Adrenal gland (tissue), 12 donors: ENCODE results near the gene SMG1. TPM values are rescaled to one million over a fixed set of nuclear protein-coding genes. Genes with fewer than 3 reads are reported as not detected.
"Not testable (repeated sequence)": the region's sequence is repeated elsewhere in the genome, so short reads cannot be mapped to it uniquely, and the experiment has no call there.

Experiments used
- DNase-seq, 7 donors: peaks; one replicate each; pipeline ENCODE4 v3.0.0-alpha.2; 2019 to 2020
- H3K27ac ChIP-seq, 5 donors: fragments of 200-600 bp; sonication (generic) in 4 of 5; 1 replicate in 3 of 5; 2 replicates in 2 of 5; pipeline versions ENCODE4 v1.5.1 to v1.8.0; 2016 to 2020; ENCODE audit warnings: mild to moderate bottlenecking in 1 of 5
- H3K27me3 ChIP-seq: fragments of 200-600 bp; 2 replicates; pipeline ENCODE4 v1.8.0; 2021
- H3K36me3 ChIP-seq, 2 donors: fragments of 200-600 bp; replicated peaks in 1 of 2; 1 replicate in 1 of 2; 2 replicates in 1 of 2; pipeline versions ENCODE4 v1.5.1 to v1.8.0; 2018 to 2022
- H3K4me1 ChIP-seq, 2 donors: fragments of 200-600 bp; replicated peaks in 1 of 2; 1 replicate in 1 of 2; 2 replicates in 1 of 2; pipeline versions ENCODE4 v1.5.1 to v1.8.0; 2018 to 2021
- H3K4me3 ChIP-seq, 4 donors: fragments of 200-600 bp; sonication (generic) in 3 of 4; one replicate each; pipeline ENCODE4 v1.5.1; 2016 to 2018
- H3K9me3 ChIP-seq, 3 donors: fragments of 200-600 bp; sonication (generic) in 1 of 3; replicated peaks in 1 of 3; 1 replicate in 2 of 3; 2 replicates in 1 of 3; pipeline versions ENCODE4 v1.5.1 to v1.8.0; 2016 to 2021
- CTCF ChIP-seq, 6 experiments: fragments of 450-650 bp in 4 of 6; fragments of 200-600 bp in 2 of 6; sonication (generic) in 1 of 6; IDR thresholded peaks; 1 replicate in 5 of 6; 2 replicates in 1 of 6; pipeline versions ENCODE4 v1.5.1 to v1.8.0; 2016 to 2021; ENCODE audit warnings: antibody characterized with exemption in 6 of 6, mild to moderate bottlenecking in 2 of 6, moderate library complexity in 1 of 6
- WGBS, 4 donors: extraction: QIAGEN DNeasy Blood & Tissue Kit in 2 of 4; methylation state at CpG; one replicate each; pipeline versions ENCODE4 v1.1.5 to v1.1.7; 2013 to 2017; 5-methylcytosine and 5-hydroxymethylcytosine counted together
- intact Hi-C, 2 donors: fragments of 100-400 bp; cut with DNase I; formaldehyde crosslinking; loops; one replicate each; pipeline versions ENCODE4 v1.14.1 to v1.15.0; 2022 to 2023
- polyA plus RNA-seq, 3 donors: library from polyadenylated mRNA; stranded (reverse); fragments of 200-250 nt in 2 of 3; fragments of 350-450 nt in 1 of 3; fragmentation: Illumina TruSeq in 1 of 3; extraction: RNeasy Lipid Tissue Mini Kit (QIAGEN cat#74804) in 1 of 3; gene quantifications; one replicate each; pipeline ENCODE4 v1.2.3, GENCODE V29; 2013 to 2014
- total RNA-seq, 9 donors: library from RNA; depleted of rRNA in 4 of 9; stranded (reverse); fragments of >200 nt in 4 of 9; fragments of 120-200 nt in 1 of 9; fragmentation: NEBNext Ultra II Directional in 1 of 9; extraction: Animal tissue kit (Norgen Biotek cat#: 25700) in 1 of 9; gene quantifications; one replicate each; pipeline versions ENCODE4 v1.1.0 to v1.2.4, GENCODE V29; 2013 to 2023
- donor health status: healthy with polysubstance abuse.
- donor health status: Bipolar disorder and iron deficiency.
- donor health status: DM: yes; HTN: yes; CAD: no.
- donor health status: DM: no; HTN: no; CAD: no.
- donor health status: DM: no; HTN: no; CAD: no.
- donor health status: DM: yes; HTN: yes; CAD: no.

SMG1 gene
- total and polyA plus RNA-seq, 12 donors: 6.3 to 90.9 (median 43.4) TPM

- 91 to 95% (median 93%) methylated on average over 11 of the region's 11 CpGs for WGBS, 4 donors
- DNase-seq, H3K4me1 ChIP-seq, intact Hi-C loops, H3K9me3 ChIP-seq, H3K27ac ChIP-seq, H3K27me3 ChIP-seq, H3K4me3 ChIP-seq, H3K36me3 ChIP-seq: not testable (repeated sequence)
Observed at GRCh38 chr16:18770336-18770962, 155.8 kb downstream of the SMG1 start.

- H3K9me3 ChIP-seq, H3K27me3 ChIP-seq, H3K36me3 ChIP-seq, intact Hi-C loops, H3K27ac ChIP-seq, DNase-seq, H3K4me1 ChIP-seq, H3K4me3 ChIP-seq: not testable (repeated sequence)
- WGBS, 4 donors: 85 to 92% (median 88%) methylated on average over 4 to 6 of the region's 7 CpGs
Observed at GRCh38 chr16:18767217-18767616, 159.0 kb downstream of the SMG1 start.

- H3K27ac ChIP-seq, H3K4me1 ChIP-seq, H3K4me3 ChIP-seq, H3K9me3 ChIP-seq, intact Hi-C loops, H3K27me3 ChIP-seq, H3K36me3 ChIP-seq, DNase-seq: not testable (repeated sequence)
- WGBS, 4 donors: 25 to 54% (median 33%) methylated on average over 2 to 3 of the region's 5 CpGs
Observed at GRCh38 chr16:18762713-18763112, 163.5 kb downstream of the SMG1 start.

GRCh38 chr16:18759598-18760520, 166.3 kb downstream of the SMG1 start:
- H3K27ac ChIP-seq, H3K9me3 ChIP-seq, intact Hi-C loops, H3K36me3 ChIP-seq, H3K27me3 ChIP-seq, H3K4me1 ChIP-seq, H3K4me3 ChIP-seq: not testable (repeated sequence)
- peak; percentile 18 to 82 (median 57) for DNase-seq
- peak; percentile 44 to 71 (median 58) for TF ChIP-seq CTCF (IDR thresholded peaks at IDR 0.05)
- WGBS, 4 donors: 13 to 28% (median 21%) methylated on average over 10 to 19 of the region's 21 CpGs

GRCh38 chr16:18757960-18758660, 168.1 kb downstream of the SMG1 start:
- H3K36me3 ChIP-seq, H3K27ac ChIP-seq, intact Hi-C loops, H3K4me1 ChIP-seq, H3K27me3 ChIP-seq, H3K9me3 ChIP-seq, DNase-seq, H3K4me3 ChIP-seq: not testable (repeated sequence)
- WGBS, 4 donors: 34 to 83% (median 43%) methylated on average over 1 to 3 of the region's 10 CpGs; no CpG with 5 or more reads in 1 of the 4 donors

- DNase-seq, H3K36me3 ChIP-seq: not testable (repeated sequence)
Observed at GRCh38 chr16:18756639-18757038, 169.6 kb downstream of the SMG1 start.

More at GRCh38 chr16:18756639-18757038, 169.6 kb downstream of the SMG1 start:
- intact Hi-C loops, H3K9me3 ChIP-seq, H3K4me1 ChIP-seq, H3K4me3 ChIP-seq, H3K27ac ChIP-seq, H3K27me3 ChIP-seq: not testable (repeated sequence)
- WGBS, 4 donors: 70 to 82% (median 77%) methylated on average over 9 of the region's 9 CpGs

Other genes with a start within 250 kb of the SMG1 start
- 1,000 to 10,000 TPM in 8 of 9 donors, 100 to 1,000 TPM in 1; 839 to 2,498 (median 1,295) TPM for gene RPS15A, start 136.1 kb downstream of the SMG1 start, total RNA-seq
- 1,000 to 10,000 TPM; 1,326 to 2,087 (median 2,036) TPM for gene RPS15A, start 136.1 kb downstream of the SMG1 start, polyA plus RNA-seq
- 100 to 1,000 TPM; 115 to 439 (median 346) TPM for gene ARL6IP1, start 124.9 kb downstream of the SMG1 start, total RNA-seq
- 100 to 1,000 TPM in 1 of 3 donors, 10 to 100 TPM in 2; 55.3 to 161 (median 88.1) TPM for gene ARL6IP1, start 124.9 kb downstream of the SMG1 start, polyA plus RNA-seq
- 1 to 10 TPM in 1 of 9 donors, under 1 TPM in 7, not detected in 1; 0.10 to 1.4 (median 0.27) TPM for gene TMC7, start 57.5 kb upstream of the SMG1 start, total RNA-seq
- under 1 TPM; 0.13 to 0.48 (median 0.40) TPM for gene TMC7, start 57.5 kb upstream of the SMG1 start, polyA plus RNA-seq
- gene COQ7, start 141.2 kb upstream of the SMG1 start, total RNA-seq: 10 to 100 TPM; 15.7 to 41.8 (median 28.9) TPM
- 10 to 100 TPM; 14.9 to 23.0 (median 16.2) TPM for gene COQ7, start 141.2 kb upstream of the SMG1 start, polyA plus RNA-seq
- gene ITPRIPL2, start 187.6 kb upstream of the SMG1 start, total RNA-seq: 100 to 1,000 TPM in 1 of 9 donors, 10 to 100 TPM in 8; 11.1 to 121 (median 57.1) TPM
- 10 to 100 TPM in 1 of 3 donors, 1 to 10 TPM in 2; 7.7 to 15.5 (median 8.9) TPM for gene ITPRIPL2, start 187.6 kb upstream of the SMG1 start, polyA plus RNA-seq
- gene SYT17, start 241.8 kb upstream of the SMG1 start, total RNA-seq: 1 to 10 TPM; 1.1 to 6.5 (median 2.5) TPM
- gene SYT17, start 241.8 kb upstream of the SMG1 start, polyA plus RNA-seq: 1 to 10 TPM; 2.4 to 4.0 (median 3.6) TPM